GM19239 (cell line): Measurements from ENCODE around the gene PCDHGA11.
"Not testable (repeated sequence)": the region's sequence is repeated elsewhere in the genome, so short reads cannot be mapped to it uniquely, and the experiment has no call there.

Experiments used
- DNase-seq: peaks from one replicate; pipeline ENCODE4 v3.0.0; 2011; ENCODE audit warnings: low spot score; ENCODE audit not compliant: insufficient read length
- FAIRE-seq: peaks from 2 replicates; lab custom pipeline; 2011; peaks lifted over from hg19 to GRCh38; lab: Jason Lieb, UNC

PCDHGA11 gene

DNA sequence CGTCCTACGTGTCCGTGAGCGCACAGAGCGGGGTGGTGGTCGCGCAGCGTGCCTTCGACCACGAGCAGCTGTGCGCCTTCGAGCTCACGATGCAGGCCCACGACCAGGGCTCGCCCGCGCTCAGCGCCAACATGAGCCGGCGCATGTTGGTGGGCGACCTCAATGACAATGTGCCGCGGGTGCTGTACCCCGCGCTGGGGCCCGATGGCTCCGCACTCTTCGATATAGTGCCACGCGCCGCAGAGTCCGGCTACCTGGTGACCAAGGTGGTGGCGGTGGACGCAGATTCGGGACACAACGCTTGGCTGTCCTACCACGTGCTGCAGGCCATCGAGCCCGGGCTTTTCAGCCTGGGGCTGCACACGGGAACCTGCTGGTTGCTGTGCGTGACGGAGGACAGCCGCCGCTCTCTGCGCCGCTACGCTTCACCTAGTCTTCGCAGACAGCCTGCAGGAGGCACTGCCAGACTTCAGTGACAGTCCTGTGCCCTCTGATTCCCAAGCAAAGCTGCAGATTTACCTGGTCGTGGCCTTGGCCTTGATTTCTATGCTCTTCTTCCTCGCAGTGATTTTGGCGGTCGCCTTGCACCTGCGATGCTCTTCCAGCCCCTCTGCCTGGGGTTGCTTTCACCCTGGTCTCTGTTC lies 7.1 kb downstream of the PCDHGA11 start:
- DNase-seq, result no peak
- no peak for FAIRE-seq

GRCh38 chr5:141430332-141431113 lies 9.7 kb downstream of the PCDHGA11 start, which contains the start of gene PCDHGA12:
PCDHGA12 (plus strand) TSS chr5:141430507; CDS start chr5:141430760, 253 bp downstream.
- peak; percentile 84 for FAIRE-seq
- DNase-seq, result no peak

GRCh38 chr5:141431286-141431685 lies 10.4 kb downstream of the PCDHGA11 start:
- FAIRE-seq (no peak), DNase-seq (no peak)

DNA sequence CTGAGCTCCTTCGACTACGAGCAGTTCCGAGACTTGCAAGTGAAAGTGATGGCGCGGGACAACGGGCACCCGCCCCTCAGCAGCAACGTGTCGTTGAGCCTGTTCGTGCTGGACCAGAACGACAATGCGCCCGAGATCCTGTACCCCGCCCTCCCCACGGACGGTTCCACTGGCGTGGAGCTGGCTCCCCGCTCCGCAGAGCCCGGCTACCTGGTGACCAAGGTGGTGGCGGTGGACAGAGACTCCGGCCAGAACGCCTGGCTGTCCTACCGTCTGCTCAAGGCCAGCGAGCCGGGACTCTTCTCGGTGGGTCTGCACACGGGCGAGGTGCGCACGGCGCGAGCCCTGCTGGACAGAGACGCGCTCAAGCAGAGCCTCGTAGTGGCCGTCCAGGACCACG lies 11.5 kb downstream of the PCDHGA11 start:
- FAIRE-seq, result not testable (repeated sequence)

DNA sequence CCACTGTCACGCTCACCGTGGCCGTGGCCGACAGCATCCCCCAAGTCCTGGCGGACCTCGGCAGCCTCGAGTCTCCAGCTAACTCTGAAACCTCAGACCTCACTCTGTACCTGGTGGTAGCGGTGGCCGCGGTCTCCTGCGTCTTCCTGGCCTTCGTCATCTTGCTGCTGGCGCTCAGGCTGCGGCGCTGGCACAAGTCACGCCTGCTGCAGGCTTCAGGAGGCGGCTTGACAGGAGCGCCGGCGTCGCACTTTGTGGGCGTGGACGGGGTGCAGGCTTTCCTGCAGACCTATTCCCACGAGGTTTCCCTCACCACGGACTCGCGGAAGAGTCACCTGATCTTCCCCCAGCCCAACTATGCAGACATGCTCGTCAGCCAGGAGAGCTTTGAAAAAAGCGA lies 11.9 kb downstream of the PCDHGA11 start:
- FAIRE-seq, DNase-seq: not testable (repeated sequence)

More for the DNA sequence above, 11.5 kb downstream of the PCDHGA11 start:
- not testable (repeated sequence) for DNase-seq

- FAIRE-seq, result no peak
- DNase-seq, result no peak
These were observed 13.2 kb downstream of the PCDHGA11 start for GRCh38 chr5:141434006-141434405.

DNA sequence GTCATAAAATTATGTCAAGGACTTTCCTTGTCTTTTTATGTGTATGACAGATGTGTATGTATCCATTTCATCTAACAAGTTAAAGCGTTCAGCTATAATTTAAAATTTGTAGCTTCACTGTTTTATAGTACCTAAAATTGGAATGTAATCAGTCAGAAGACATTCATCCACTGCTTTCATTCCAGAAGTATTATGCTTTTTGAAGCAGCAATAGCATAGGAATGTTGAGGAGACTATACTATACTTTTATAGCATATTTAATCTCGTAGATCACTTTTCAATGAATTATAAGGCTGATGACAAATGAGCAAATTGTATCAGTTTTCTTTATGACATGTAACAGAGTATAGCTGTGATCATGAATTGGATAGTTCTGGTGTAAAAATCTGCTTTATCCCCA lies 16.4 kb downstream of the PCDHGA11 start:
- FAIRE-seq, result no peak
- no peak for DNase-seq

DNA sequence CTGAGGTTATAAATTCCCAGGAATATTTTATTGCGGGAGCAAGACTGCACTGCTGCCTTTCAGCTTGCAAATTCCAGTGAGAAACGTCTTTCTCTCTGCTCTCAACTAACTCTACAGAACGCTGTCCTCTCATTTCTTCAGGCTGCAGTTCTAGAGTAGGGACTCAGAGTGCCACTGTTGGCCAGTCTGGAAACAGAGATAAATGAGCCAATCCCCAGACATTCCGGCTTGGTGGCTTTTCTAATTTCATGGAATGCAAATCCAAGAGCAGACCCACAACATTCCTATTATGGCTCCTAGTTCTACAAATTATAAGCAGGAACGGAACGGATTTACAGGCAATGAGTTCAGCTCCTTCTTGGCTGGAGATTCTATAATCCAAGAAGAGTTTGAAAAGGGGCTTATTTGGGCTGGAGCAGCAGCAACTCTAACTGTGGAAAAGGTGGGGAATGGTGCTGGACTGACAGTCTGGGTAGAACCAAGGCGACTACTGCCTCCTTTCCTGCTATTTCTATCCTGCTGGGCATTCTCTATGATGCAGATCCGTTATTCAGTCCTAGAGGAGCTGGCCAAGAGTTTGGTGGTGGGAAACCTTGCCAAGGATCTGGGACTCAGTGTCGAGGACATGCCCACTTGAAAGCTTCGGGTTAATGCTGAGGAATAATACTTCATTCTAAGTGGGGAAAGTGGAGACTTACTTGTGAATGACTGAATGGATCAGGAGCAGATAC lies 18.7 kb downstream of the PCDHGA11 start:
- no peak for FAIRE-seq
- no peak for DNase-seq

DNA sequence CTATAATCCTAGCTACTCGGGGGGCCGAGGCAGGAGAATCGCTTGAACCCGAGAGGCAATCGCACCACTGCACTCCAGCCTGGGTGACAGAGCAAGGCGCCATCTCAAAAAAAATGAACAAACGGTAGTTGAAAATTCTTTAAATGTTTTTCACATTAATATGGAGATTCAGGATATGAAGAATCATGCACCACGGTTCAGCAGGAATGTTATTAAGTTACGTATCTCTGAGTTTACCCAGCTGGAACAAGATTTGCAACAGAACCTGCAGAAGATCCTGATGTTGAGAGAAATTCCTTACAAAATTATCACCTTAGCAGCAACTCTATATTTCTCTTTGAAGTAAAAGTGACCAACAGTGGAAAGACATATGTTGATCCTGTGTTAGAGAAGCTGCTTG lies 19.5 kb downstream of the PCDHGA11 start:
- DNase-seq (no peak), FAIRE-seq (no peak)

GRCh38 chr5:141441571-141442170 lies 20.8 kb downstream of the PCDHGA11 start:
- FAIRE-seq, result no peak
- DNase-seq, result no peak

- FAIRE-seq, result no peak
- no peak for DNase-seq
These were observed 44.5 kb downstream of the PCDHGA11 start for GRCh38 chr5:141465351-141465750.
